ENCODE data around the gene CD276.

The CD276 gene

GRCh38 chr15:73750438-73750837, 66.3 kb downstream of the CD276 start:
- no peak for TF ChIP-seq CTCF (conservative IDR thresholded peaks at IDR 0.05; ENCODE audit: control insufficient read depth, insufficient read depth, low read depth, low read length)
- no peak for DNase-seq (ENCODE audit: low read depth)
- no peak overlapping the region for H3K4me3 ChIP-seq (ENCODE audit: control insufficient read depth, low read depth, low read length)

DNA sequence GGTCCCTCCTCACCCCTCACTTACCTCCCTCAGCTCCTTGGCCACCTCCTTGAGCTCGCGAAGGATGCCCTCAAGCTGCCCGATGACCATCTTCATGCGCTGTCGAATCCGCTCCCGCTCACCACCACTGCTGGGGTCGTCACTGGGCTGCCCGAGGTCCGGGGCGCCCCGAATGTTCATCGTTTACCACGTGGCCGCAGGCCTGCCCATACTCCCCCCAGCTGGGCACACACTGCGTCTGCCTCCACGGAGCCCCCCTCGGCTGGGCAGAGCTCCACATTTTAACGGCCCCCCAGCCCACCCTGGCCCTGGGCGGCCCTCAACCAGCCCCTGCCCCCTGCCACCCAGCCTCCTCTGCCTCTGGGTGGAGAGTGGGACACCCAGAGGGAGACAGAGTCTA, 66.8 kb downstream of the CD276 start:
- TF ChIP-seq CTCF (conservative IDR thresholded peaks at IDR 0.05; ENCODE audit: control insufficient read depth, insufficient read depth, low read depth, low read length) = no peak
- no peak overlapping the region for H3K4me3 ChIP-seq (ENCODE audit: control insufficient read depth, low read depth, low read length)
- DNase-seq (ENCODE audit: low read depth) = no peak

GRCh38 chr15:73751511-73751898, 67.3 kb downstream of the CD276 start:
- DNase-seq (ENCODE audit: low read depth) = no peak
- H3K4me3 ChIP-seq (ENCODE audit: control insufficient read depth, low read depth, low read length) = no peak overlapping the region
- TF ChIP-seq CTCF (conservative IDR thresholded peaks at IDR 0.05; ENCODE audit: control insufficient read depth, insufficient read depth, low read depth, low read length) = no peak

DNA sequence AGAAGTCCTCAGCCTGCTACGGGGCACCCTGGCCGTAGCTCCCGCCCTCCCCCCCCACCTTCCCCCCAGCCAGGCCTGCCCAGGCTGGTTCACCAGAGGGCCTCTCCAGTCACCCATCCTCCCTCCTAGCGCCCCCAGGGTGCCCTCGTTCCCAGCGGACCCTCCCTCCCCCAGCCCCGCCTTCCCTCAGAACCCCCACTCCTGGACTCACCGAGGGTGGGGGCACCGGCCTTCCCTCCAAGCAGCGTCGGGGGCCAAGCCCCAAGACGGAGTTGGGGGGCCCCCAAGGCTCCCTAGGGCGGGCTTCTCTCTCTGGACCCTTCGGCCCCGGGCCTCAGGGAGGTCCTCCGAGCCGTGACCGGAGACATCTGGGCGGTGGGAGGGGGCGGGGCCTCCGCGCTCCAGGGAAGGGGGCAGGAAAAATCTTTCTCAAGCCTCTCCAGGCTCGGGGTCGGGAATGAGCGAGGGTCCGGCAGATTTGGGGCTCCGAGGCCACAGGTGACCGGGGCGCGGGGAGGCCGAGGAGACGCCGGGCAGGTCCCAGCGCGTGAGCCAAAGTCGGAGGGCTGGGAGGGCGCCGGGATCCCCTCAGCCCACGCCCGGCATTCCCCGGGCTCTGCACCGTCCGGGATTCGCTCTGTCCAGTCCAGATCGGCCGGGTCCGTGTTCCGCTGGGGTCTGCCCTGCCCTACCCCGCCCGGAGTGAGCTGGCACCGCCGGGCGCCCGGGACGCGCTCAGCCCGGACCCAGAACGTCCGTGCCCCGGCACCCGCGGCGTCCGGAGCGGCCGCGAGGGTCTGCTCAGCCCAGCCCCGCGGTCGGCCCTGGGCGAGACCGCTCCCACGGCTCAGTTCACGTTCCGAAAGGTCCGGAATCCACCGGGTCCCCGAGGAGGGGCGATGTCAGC, 68.0 kb downstream of the CD276 start:
- H3K4me3 ChIP-seq (ENCODE audit: control insufficient read depth, low read depth, low read length) = no peak overlapping the region
- DNase-seq (ENCODE audit: low read depth) = no peak
- no peak for TF ChIP-seq CTCF (conservative IDR thresholded peaks at IDR 0.05; ENCODE audit: control insufficient read depth, insufficient read depth, low read depth, low read length)

DNA sequence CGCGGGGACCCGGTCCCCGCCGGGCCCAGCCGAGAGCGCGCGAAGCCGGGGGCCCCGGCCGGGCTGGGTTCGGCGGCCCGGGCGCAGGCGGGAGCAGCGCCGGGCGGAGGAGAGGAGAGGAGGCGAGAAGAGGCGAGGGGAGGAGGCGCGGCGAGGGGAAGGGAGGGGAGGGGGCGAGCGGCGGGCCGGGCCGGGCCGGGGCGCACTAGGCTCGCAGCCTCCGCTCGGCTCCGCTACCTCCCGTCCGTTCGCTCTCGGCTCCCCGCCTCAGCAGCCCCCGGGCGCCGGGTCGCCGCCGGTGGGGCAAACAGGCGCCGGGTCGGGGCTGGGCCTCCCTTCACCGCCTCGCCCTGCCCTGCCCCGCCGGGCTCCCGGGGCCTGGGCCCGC, 68.6 kb downstream of the CD276 start:
- TF ChIP-seq CTCF (conservative IDR thresholded peaks at IDR 0.05; ENCODE audit: control insufficient read depth, insufficient read depth, low read depth, low read length) = no peak
- no peak for DNase-seq (ENCODE audit: low read depth)
- no peak overlapping the region for H3K4me3 ChIP-seq (ENCODE audit: control insufficient read depth, low read depth, low read length)

DNA sequence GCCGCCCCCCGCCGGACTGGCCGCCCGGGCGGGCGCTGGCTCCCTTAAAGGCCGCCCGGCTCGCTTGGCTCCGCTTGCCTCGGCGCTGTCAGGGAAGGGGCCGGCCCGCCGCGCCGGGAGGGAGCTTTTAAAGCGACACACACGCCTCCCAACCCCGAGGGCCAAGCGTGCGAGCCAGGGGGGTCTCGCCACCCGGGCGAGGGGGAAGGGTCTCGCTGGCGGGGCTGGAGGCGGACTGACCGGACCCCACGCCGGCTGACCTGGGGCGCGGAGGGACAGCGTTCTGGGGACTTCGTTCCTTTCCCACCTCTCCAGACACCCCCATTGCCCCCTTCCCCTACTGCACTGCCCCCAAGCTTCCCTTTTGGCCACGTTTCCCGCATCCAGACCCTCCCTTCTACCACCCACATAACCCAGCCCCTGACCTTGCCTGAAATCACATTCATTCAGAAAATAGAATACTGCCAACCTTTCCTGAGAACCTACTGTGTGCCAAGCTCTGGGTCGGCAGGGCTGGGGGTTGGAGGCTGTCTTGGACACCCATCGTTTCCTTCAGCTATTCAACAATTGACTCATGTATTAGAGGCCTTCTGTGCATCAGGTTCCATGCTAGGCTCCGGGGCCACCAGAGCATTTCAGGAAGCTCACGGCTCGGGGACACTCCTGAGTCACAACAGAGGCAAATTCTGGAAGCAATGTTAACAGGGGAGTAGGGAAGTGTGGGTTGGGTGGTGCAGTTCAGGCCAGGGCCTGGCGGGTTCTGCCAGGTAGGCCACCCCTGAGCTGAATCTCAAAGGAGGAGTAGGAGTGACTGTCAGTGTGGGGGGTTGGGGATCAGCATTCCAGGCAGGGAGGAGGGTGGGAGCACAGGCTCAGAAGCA, 69.3 kb downstream of the CD276 start, which contains the start of gene INSYN1:
Gene INSYN1 (minus strand): TSS at position 102 of the 881 bp plus-strand sequence. CDS start 2,221 bp downstream, outside the sequence.
- TF ChIP-seq CTCF (conservative IDR thresholded peaks at IDR 0.05; ENCODE audit: control insufficient read depth, insufficient read depth, low read depth, low read length) = no peak
- peak; percentile 6 for DNase-seq (ENCODE audit: low read depth)
- no peak within 1 kb of the TSS for H3K4me3 ChIP-seq (ENCODE audit: control insufficient read depth, low read depth, low read length)
